IMR-90 (cell line): Measurements from ENCODE around the gene ZCWPW1. TPM values are rescaled to one million over a fixed set of nuclear protein-coding genes. Genes with fewer than 3 reads are reported as not detected.

Experiments used
- ATAC-seq: fragments of 200-7000 bp; cut with Tn5 transposase; 2 replicates; pipeline ENCODE4 v1.9.1; 2020; ENCODE audit warnings: low read depth, mild to moderate bottlenecking, moderate library complexity
- BruUV-seq: library from RNA; stranded (reverse); fragments of 400-500 nt; replicated peaks from 2 replicates; lab custom pipeline; 2021; lab: Mats Ljungman, UMichigan
- CTCF ChIA-PET: fragments of 300-600 bp; formaldehyde crosslinking; extraction: SDS; loops from one replicate; lab custom pipeline; 2021; ENCODE audit warnings: antibody characterized with exemption; lab: Yijun Ruan, JAX
- POLR2A ChIA-PET: fragments of 300-600 bp; sonication (Branson Sonifier 250); formaldehyde crosslinking; loops from one replicate; lab custom pipeline; 2022; ENCODE audit warnings: antibody characterized with exemption; ENCODE audit not compliant: unreplicated experiment; lab: Charles Lee
- DNase-seq: peaks from one replicate; pipeline ENCODE4 v3.0.0; 2013
- H2AFZ ChIP-seq: replicated peaks from 2 replicates; pipeline ENCODE3; 2013; ENCODE audit warnings: low read length, mild to moderate bottlenecking; ENCODE audit not compliant: poor library complexity
- H2AK5ac ChIP-seq: 2 replicates; pipeline ENCODE4 v1.6.1; 2013; ENCODE audit warnings: low read depth, low read length, inconsistent platforms
- H2AK9ac ChIP-seq: replicated peaks from 2 replicates; pipeline ENCODE3; 2013; ENCODE audit warnings: mild to moderate bottlenecking, low read depth, low read length, moderate library complexity; ENCODE audit not compliant: poor library complexity
- H2BK120ac ChIP-seq: 2 replicates; pipeline ENCODE4 v1.6.1; 2013; ENCODE audit warnings: low read depth, low read length, inconsistent platforms
- H2BK15ac ChIP-seq: 3 replicates; pipeline ENCODE4 v1.6.1; 2013; ENCODE audit warnings: low read depth, low read length, inconsistent platforms
- H2BK20ac ChIP-seq: 2 replicates; pipeline ENCODE4 v1.6.1; 2013; ENCODE audit warnings: low read depth, mild to moderate bottlenecking, inconsistent platforms, low read length, moderate library complexity
- H2BK5ac ChIP-seq: 2 replicates; pipeline ENCODE4 v1.6.1; 2013; ENCODE audit warnings: mild to moderate bottlenecking, low read depth, low read length, inconsistent platforms; ENCODE audit not compliant: poor library complexity, severe bottlenecking
- H3K14ac ChIP-seq: replicated peaks from 2 replicates; pipeline ENCODE4 v1.6.1; 2013; ENCODE audit warnings: low read depth, low read length, inconsistent platforms
- H3K18ac ChIP-seq: 2 replicates; pipeline ENCODE4 v1.6.1; 2013; ENCODE audit warnings: low read depth, low read length, control low read depth
- H3K23ac ChIP-seq: 2 replicates; pipeline ENCODE4 v1.6.1; 2013; ENCODE audit warnings: low read depth, low read length, inconsistent platforms
- H3K27ac ChIP-seq: 2 replicates; pipeline ENCODE4 v1.5.1; 2013; ENCODE audit warnings: mild to moderate bottlenecking, control low read depth, low read length; ENCODE audit not compliant: insufficient read depth
- H3K27me3 ChIP-seq: 2 replicates; pipeline ENCODE4 v1.6.1; 2013; ENCODE audit warnings: low read length; ENCODE audit not compliant: control insufficient read depth, insufficient read depth
- H3K36me3 ChIP-seq: 2 replicates; pipeline ENCODE4 v1.6.1; 2013; ENCODE audit warnings: low read length, mixed read lengths; ENCODE audit not compliant: control insufficient read depth, insufficient read depth
- H3K4ac ChIP-seq: 2 replicates; pipeline ENCODE4 v1.6.1; 2013; ENCODE audit warnings: low read depth, low read length, inconsistent platforms
- H3K4me1 ChIP-seq: 2 replicates; pipeline ENCODE4 v1.6.1; 2013; ENCODE audit warnings: low read length, mixed read lengths; ENCODE audit not compliant: control insufficient read depth, insufficient read depth
- H3K4me2 ChIP-seq: 2 replicates; pipeline ENCODE4 v1.6.1; 2013; ENCODE audit warnings: low read depth, mild to moderate bottlenecking, control low read depth, low read length, moderate library complexity
- H3K4me3 ChIP-seq: 2 replicates; pipeline ENCODE4 v1.5.1; 2013; ENCODE audit warnings: low read depth, mild to moderate bottlenecking, control low read depth, low read length, moderate library complexity; ENCODE audit not compliant: insufficient read depth
- H3K56ac ChIP-seq: 2 replicates; pipeline ENCODE4 v1.6.1; 2013; ENCODE audit warnings: low read length, inconsistent platforms; ENCODE audit not compliant: insufficient read depth; ENCODE audit errors: extremely low read depth
- H3K79me1 ChIP-seq, 2 experiments: 2 replicates each; pipeline ENCODE4 v1.6.1; 2013; ENCODE audit warnings: low read length in 2 of 2, inconsistent platforms in 1 of 2, low read depth in 1 of 2
- H3K9ac ChIP-seq: 2 replicates; pipeline ENCODE4 v1.6.1; 2013; ENCODE audit warnings: low read depth, low read length, control low read depth
- H3K9me1 ChIP-seq: 2 replicates; pipeline ENCODE4 v1.6.1; 2013; ENCODE audit warnings: low read length, inconsistent platforms; ENCODE audit not compliant: insufficient read depth
- H3K9me3 ChIP-seq: 2 replicates; pipeline ENCODE4 v1.6.1; 2013; ENCODE audit warnings: low read length; ENCODE audit not compliant: control insufficient read depth, insufficient read depth
- H4K20me1 ChIP-seq: 2 replicates; pipeline ENCODE4 v1.6.1; 2013; ENCODE audit warnings: low read length, inconsistent platforms; ENCODE audit not compliant: insufficient read depth
- H4K5ac ChIP-seq: 2 replicates; pipeline ENCODE4 v1.6.1; 2013; ENCODE audit warnings: mild to moderate bottlenecking, low read depth, low read length, control low read depth
- H4K8ac ChIP-seq, 2 experiments: 2 replicates each; pipeline ENCODE4 v1.6.1; 2013; ENCODE audit warnings: low read depth in 2 of 2, low read length in 2 of 2, control low read depth in 1 of 2, inconsistent platforms in 1 of 2
- H4K91ac ChIP-seq: 2 replicates; pipeline ENCODE4 v1.6.1; 2013; ENCODE audit warnings: low read depth, low read length, inconsistent platforms; ENCODE audit not compliant: insufficient read depth
- BHLHE40 ChIP-seq: fragments of 150-350 bp; IDR thresholded peaks from 2 replicates; pipeline ENCODE4 v1.6.1; 2016; ENCODE audit warnings: mild to moderate bottlenecking, low read depth, low read length
- CHD1 ChIP-seq: IDR thresholded peaks from 2 replicates; pipeline ENCODE4 v1.6.1; 2012; ENCODE audit warnings: low read depth, low read length, improper control_type of control experiment
- FOS ChIP-seq: fragments of 150-350 bp; IDR thresholded peaks from 2 replicates; pipeline ENCODE4 v1.6.1; 2016; ENCODE audit warnings: low read depth, low read length
- MAFK ChIP-seq: IDR thresholded peaks from 2 replicates; pipeline ENCODE4 v1.6.1; 2012; ENCODE audit warnings: low read depth, low read length, improper control_type of control experiment
- MXI1 ChIP-seq: IDR thresholded peaks from 2 replicates; pipeline ENCODE4 v1.6.1; 2012; ENCODE audit warnings: low read depth, mild to moderate bottlenecking, low read length, moderate library complexity, borderline replicate concordance
- NFE2L2 ChIP-seq: fragments of 150-350 bp; IDR thresholded peaks from 2 replicates; pipeline ENCODE4 v1.6.1; 2016; ENCODE audit warnings: low read depth, mild to moderate bottlenecking, low read length
- POLR2A ChIP-seq: IDR thresholded peaks from 2 replicates; pipeline ENCODE4 v1.6.1; 2012; ENCODE audit warnings: mild to moderate bottlenecking, low read depth, low read length
- RAD21 ChIP-seq: IDR thresholded peaks from 2 replicates; pipeline ENCODE4 v1.6.1; 2012; ENCODE audit warnings: low read length, improper control_type of control experiment
- RCOR1 ChIP-seq: IDR thresholded peaks from 2 replicates; pipeline ENCODE4 v1.6.1; 2012; ENCODE audit warnings: mild to moderate bottlenecking, low read length, improper control_type of control experiment; ENCODE audit not compliant: insufficient replicate concordance
- RFX5 ChIP-seq: IDR thresholded peaks from 2 replicates; pipeline ENCODE4 v1.8.0; 2012; ENCODE audit warnings: low read depth, mild to moderate bottlenecking, low read length, moderate library complexity
- SMC3 ChIP-seq: fragments of 150-350 bp; IDR thresholded peaks from 2 replicates; pipeline ENCODE4 v1.6.1; 2016; ENCODE audit warnings: low read depth, mild to moderate bottlenecking, antibody characterized with exemption, low read length, moderate library complexity
- WGBS, 2 experiments: methylation state at CpG; one replicate each; pipeline versions ENCODE4 v1.1.5 to v1.1.7; 2013; ENCODE audit warnings: missing lambda C conversion rate in 2 of 2; ENCODE audit not compliant: insufficient read length in 1 of 2; ENCODE audit errors: extremely low coverage in 2 of 2; 5-methylcytosine and 5-hydroxymethylcytosine counted together
- dilution Hi-C: fragments of 300-500 bp; cut with HindIII; formaldehyde crosslinking; loops from one replicate; pipeline ENCODE4 v1.14.3; 2018; ENCODE audit warnings: low sequenced_read_pairs; ENCODE audit not compliant: unreplicated experiment
- in situ Hi-C: fragments of 300-500 bp; cut with MboI; formaldehyde crosslinking; loops from 3 replicates; pipeline ENCODE4 v1.14.3; 2019; ENCODE audit warnings: low sequenced_read_pairs, inconsistent platforms, mixed read lengths
- intact Hi-C: fragments of 100-400 bp; cut with micrococcal nuclease; formaldehyde crosslinking; loops from 2 replicates; pipeline ENCODE4 v1.10.0; 2022
- polyA plus RNA-seq, 3 experiments: library from polyadenylated mRNA; depleted of rRNA; stranded (reverse); fragments of >200 nt; gene quantifications; 2 replicates each; pipeline ENCODE4 v1.2.3, GENCODE V29; 2012; ENCODE audit warnings: low replicate concordance in 1 of 3
- total RNA-seq: library from RNA; depleted of rRNA; stranded (reverse); fragments of >200 nt; gene quantifications from 2 replicates; pipeline ENCODE4 v1.2.3, GENCODE V29; 2012
- TF ChIP-seq, protein P1 (sequence below): conservative IDR thresholded peaks from 2 replicates; pipeline ENCODE4 v1.5.1; 2012; ENCODE audit warnings: mild to moderate bottlenecking, low read depth, low read length, improper control_type of control experiment
- TF ChIP-seq, protein P2 (sequence below): fragments of 150-350 bp; IDR thresholded peaks from 2 replicates; pipeline ENCODE4 v1.6.1; 2017; ENCODE audit warnings: mild to moderate bottlenecking, antibody characterized with exemption, low read length, low read depth
- TF ChIP-seq, protein P3 (sequence below): fragments of 150-350 bp; IDR thresholded peaks from 2 replicates; pipeline ENCODE4 v1.6.1; 2016; ENCODE audit warnings: low read depth, mild to moderate bottlenecking, low read length, moderate library complexity, borderline replicate concordance

The ZCWPW1 gene
- total and polyA plus RNA-seq, 2 of the 4 experiments (the other 2 are of a cell fraction), result 0.72 to 1.3 TPM

DNA sequence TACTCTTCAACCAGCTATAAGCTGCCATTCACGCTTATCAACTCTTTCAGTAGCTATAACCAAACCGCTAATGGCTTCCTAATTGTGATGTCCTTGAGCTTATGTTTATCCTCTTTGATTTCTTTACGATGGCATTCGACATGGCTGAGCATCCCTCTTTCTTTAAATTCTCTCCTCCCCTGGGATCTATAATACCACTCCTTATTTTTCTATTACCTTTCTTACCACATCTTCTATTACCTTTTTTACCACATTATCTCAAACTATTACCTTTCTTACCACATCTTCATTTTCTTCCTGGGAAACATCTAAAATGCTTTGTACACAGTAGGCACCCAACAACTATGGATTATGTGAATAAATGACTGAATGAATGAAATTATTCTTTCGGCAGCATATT, 13.1 kb downstream of the ZCWPW1 start:
- Histone ChIP-seq H3K27ac (no peak overlapping the region), H4K8ac (no peak overlapping the region), H3K4me3 (no peak overlapping the region), H3K14ac (no peak overlapping the region), H4K91ac (no peak overlapping the region), H3K36me3 (no peaks in the 10 kb centered on the region), H3K23ac (no peak overlapping the region), H2BK20ac (no peak overlapping the region), H3K79me1 (no peaks in the 10 kb centered on the region), H3K4ac (no peak overlapping the region), H3K56ac (no peak overlapping the region), H3K9ac (no peak overlapping the region), H2BK15ac (no peak overlapping the region), H2AK9ac (no peak overlapping the region), H3K18ac (no peak overlapping the region), H2AK5ac (no peak overlapping the region), H3K4me2 (no peak overlapping the region), H4K20me1 (no peaks in the 10 kb centered on the region), H3K9me1 (no peaks in the 10 kb centered on the region), H4K5ac (no peak overlapping the region), H2BK5ac (no peak overlapping the region), H3K27me3 (peaks cover 13% of the 10 kb centered on the region), H3K4me1 (no peaks in the 10 kb centered on the region; the same call in 1 of the 2 replicates), H2BK120ac (no peak overlapping the region), H2AFZ (no peak overlapping the region), H3K9me3 (no peaks in the 10 kb centered on the region)
- 94% methylated on average over 2 of the region's 5 CpGs; no CpG with 5 or more reads in 1 of the 2 experiments for WGBS, 2 experiments
- no peak for ATAC-seq
- intact Hi-C loops (no loop called here), in situ Hi-C loops (no loop called here), dilution Hi-C loops (no loop called here)
- BruUV-seq, result no TSS peak
- ChIA-PET POLR2A (interaction anchor here (1.0 kb wide), 1 partner anchor 13 kb away, joined by 4 read pairs; the partner anchor contains the start of gene ZCWPW1), CTCF (no interaction called here)
- no peak for DNase-seq
- TF ChIP-seq, protein P1, sequence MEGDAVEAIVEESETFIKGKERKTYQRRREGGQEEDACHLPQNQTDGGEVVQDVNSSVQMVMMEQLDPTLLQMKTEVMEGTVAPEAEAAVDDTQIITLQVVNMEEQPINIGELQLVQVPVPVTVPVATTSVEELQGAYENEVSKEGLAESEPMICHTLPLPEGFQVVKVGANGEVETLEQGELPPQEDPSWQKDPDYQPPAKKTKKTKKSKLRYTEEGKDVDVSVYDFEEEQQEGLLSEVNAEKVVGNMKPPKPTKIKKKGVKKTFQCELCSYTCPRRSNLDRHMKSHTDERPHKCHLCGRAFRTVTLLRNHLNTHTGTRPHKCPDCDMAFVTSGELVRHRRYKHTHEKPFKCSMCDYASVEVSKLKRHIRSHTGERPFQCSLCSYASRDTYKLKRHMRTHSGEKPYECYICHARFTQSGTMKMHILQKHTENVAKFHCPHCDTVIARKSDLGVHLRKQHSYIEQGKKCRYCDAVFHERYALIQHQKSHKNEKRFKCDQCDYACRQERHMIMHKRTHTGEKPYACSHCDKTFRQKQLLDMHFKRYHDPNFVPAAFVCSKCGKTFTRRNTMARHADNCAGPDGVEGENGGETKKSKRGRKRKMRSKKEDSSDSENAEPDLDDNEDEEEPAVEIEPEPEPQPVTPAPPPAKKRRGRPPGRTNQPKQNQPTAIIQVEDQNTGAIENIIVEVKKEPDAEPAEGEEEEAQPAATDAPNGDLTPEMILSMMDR, result no peak
- TF ChIP-seq NFE2L2 (no peak), BHLHE40 (no peak), CHD1 (no peak), RFX5 (no peak), POLR2A (no peak), RAD21 (no peak), MXI1 (no peak), MAFK (no peak), SMC3 (no peak), FOS (no peak), RCOR1 (no peak)
- TF ChIP-seq, protein P2, sequence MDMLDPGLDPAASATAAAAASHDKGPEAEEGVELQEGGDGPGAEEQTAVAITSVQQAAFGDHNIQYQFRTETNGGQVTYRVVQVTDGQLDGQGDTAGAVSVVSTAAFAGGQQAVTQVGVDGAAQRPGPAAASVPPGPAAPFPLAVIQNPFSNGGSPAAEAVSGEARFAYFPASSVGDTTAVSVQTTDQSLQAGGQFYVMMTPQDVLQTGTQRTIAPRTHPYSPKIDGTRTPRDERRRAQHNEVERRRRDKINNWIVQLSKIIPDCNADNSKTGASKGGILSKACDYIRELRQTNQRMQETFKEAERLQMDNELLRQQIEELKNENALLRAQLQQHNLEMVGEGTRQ, result no peak
- TF ChIP-seq, protein P3, sequence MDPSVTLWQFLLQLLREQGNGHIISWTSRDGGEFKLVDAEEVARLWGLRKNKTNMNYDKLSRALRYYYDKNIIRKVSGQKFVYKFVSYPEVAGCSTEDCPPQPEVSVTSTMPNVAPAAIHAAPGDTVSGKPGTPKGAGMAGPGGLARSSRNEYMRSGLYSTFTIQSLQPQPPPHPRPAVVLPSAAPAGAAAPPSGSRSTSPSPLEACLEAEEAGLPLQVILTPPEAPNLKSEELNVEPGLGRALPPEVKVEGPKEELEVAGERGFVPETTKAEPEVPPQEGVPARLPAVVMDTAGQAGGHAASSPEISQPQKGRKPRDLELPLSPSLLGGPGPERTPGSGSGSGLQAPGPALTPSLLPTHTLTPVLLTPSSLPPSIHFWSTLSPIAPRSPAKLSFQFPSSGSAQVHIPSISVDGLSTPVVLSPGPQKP, result no peak
